Measurements from ENCODE around the gene PDE6A.
"Not testable (repeated sequence)": the region's sequence is repeated elsewhere in the genome, so short reads cannot be mapped to it uniquely, and the experiment has no call there.

The PDE6A gene

GRCh38 chr5:149865746-149866145 lies 78.8 kb downstream of the PDE6A start:
- DNase-seq (ENCODE audit: low spot score), result no peak

- DNase-seq (ENCODE audit: low spot score), result no peak
Measured at GRCh38 chr5:149863830-149864229, 80.8 kb downstream of the PDE6A start.

- DNase-seq (ENCODE audit: low spot score), result no peak
Measured at GRCh38 chr5:149863176-149863575, 81.4 kb downstream of the PDE6A start.

GRCh38 chr5:149860801-149861322 lies 83.7 kb downstream of the PDE6A start:
- no peak for DNase-seq (ENCODE audit: low spot score)

GRCh38 chr5:149859746-149860145 lies 84.8 kb downstream of the PDE6A start:
- DNase-seq (ENCODE audit: low spot score), result no peak

- not testable (repeated sequence) for DNase-seq (ENCODE audit: low spot score)
Measured at GRCh38 chr5:149858481-149858880, 86.1 kb downstream of the PDE6A start.

GRCh38 chr5:149857499-149857898 lies 87.1 kb downstream of the PDE6A start:
- DNase-seq (ENCODE audit: low spot score), result peak; percentile 54

- no peak for DNase-seq (ENCODE audit: low spot score)
Measured at GRCh38 chr5:149855366-149855765, 89.2 kb downstream of the PDE6A start.

GRCh38 chr5:149854866-149855265 lies 89.7 kb downstream of the PDE6A start:
- DNase-seq (ENCODE audit: low spot score), result no peak

GRCh38 chr5:149853701-149854100 lies 90.9 kb downstream of the PDE6A start:
- DNase-seq (ENCODE audit: low spot score), result no peak

- DNase-seq (ENCODE audit: low spot score), result no peak
Measured at GRCh38 chr5:149853331-149853648, 91.3 kb downstream of the PDE6A start.

GRCh38 chr5:149852641-149853330 lies 91.8 kb downstream of the PDE6A start:
- DNase-seq (ENCODE audit: low spot score), result peak; percentile 83

GRCh38 chr5:149851211-149851610 lies 93.4 kb downstream of the PDE6A start:
- DNase-seq (ENCODE audit: low spot score), result no peak

GRCh38 chr5:149849966-149850910 lies 94.4 kb downstream of the PDE6A start:
- no peak for DNase-seq (ENCODE audit: low spot score)

GRCh38 chr5:149849280-149849965 lies 95.2 kb downstream of the PDE6A start:
- no peak for DNase-seq (ENCODE audit: low spot score)

- no peak for DNase-seq (ENCODE audit: low spot score)
Measured at GRCh38 chr5:149847611-149848010, 97.0 kb downstream of the PDE6A start.

- no peak for DNase-seq (ENCODE audit: low spot score)
Measured at GRCh38 chr5:149846021-149846420, 98.6 kb downstream of the PDE6A start.

GRCh38 chr5:149845601-149846000 lies 99.0 kb downstream of the PDE6A start:
- no peak for DNase-seq (ENCODE audit: low spot score)

- DNase-seq (ENCODE audit: low spot score), result no peak
Measured at GRCh38 chr5:149841851-149842793, 102.5 kb downstream of the PDE6A start.

GRCh38 chr5:149840226-149840825 lies 104.3 kb downstream of the PDE6A start:
- DNase-seq (ENCODE audit: low spot score), result no peak

- DNase-seq (ENCODE audit: low spot score), result no peak
Measured at GRCh38 chr5:149839761-149840160, 104.8 kb downstream of the PDE6A start.

Measured in pons (tissue), 1 donor.